Measurements from ENCODE around the gene MT2A.

DNA sequence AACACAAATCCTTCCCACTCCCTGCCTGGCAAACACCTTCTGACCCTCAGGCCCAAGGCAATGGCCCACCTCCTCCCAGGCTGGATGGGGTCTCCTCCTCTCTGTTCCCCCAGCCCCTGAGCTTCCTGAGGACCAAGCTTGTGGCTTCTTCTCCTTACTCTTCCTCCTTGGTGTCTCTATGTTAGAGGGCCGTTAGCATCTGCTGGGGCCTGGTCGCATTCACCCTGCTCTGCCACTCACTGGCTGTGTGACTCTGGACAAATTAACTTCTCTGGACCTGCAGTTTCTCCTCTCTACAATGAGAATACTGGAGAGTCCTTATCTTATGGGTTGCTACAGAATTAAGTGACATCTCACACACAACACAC, 725 bp upstream of the MT2A start:
- no peak for TF ChIP-seq POLR2A (IDR thresholded peaks at IDR 0.05)
- TF ChIP-seq, protein P1, sequence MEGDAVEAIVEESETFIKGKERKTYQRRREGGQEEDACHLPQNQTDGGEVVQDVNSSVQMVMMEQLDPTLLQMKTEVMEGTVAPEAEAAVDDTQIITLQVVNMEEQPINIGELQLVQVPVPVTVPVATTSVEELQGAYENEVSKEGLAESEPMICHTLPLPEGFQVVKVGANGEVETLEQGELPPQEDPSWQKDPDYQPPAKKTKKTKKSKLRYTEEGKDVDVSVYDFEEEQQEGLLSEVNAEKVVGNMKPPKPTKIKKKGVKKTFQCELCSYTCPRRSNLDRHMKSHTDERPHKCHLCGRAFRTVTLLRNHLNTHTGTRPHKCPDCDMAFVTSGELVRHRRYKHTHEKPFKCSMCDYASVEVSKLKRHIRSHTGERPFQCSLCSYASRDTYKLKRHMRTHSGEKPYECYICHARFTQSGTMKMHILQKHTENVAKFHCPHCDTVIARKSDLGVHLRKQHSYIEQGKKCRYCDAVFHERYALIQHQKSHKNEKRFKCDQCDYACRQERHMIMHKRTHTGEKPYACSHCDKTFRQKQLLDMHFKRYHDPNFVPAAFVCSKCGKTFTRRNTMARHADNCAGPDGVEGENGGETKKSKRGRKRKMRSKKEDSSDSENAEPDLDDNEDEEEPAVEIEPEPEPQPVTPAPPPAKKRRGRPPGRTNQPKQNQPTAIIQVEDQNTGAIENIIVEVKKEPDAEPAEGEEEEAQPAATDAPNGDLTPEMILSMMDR (IDR thresholded peaks at IDR 0.05): no peak
